ENCODE data around the gene OR13J1.

The OR13J1 gene

DNA sequence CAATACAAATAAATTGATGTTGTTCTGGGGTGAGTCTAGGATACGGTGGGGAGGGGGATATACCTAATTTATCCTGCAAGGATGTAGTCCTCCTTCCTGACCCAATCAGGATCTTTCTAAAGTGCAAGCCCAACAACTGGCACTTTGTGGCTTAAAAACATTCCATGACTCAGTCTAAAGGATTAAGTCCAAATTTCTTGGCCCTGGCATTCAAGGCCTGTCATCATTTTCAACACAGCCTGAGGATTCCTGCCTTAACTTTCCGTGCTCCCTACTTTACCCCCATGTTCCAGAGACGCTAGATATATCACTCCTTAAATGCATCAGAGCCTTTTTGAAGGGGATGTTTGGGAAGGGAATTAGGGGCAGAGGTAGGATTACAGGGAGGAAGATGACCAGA, 42.7 kb downstream of the OR13J1 start:
- FAIRE-seq (no peak), DNase-seq (ENCODE audit: insufficient read length) (no peak)
- no peak for TF ChIP-seq POLR2A (IDR thresholded peaks at IDR 0.05; ENCODE audit: low read depth, low read length)
- no peak for TF ChIP-seq POLR2AphosphoS5 (IDR thresholded peaks at IDR 0.05; ENCODE audit: low read depth, low read length)
- TF ChIP-seq TAF1 (IDR thresholded peaks at IDR 0.05; ENCODE audit: borderline replicate concordance, low read depth, low read length): no peak

- peak; percentile 85 for FAIRE-seq
- DNase-seq (ENCODE audit: insufficient read length): no peak
- TF ChIP-seq POLR2A (IDR thresholded peaks at IDR 0.05; ENCODE audit: low read depth, low read length): no peak
- no peak for TF ChIP-seq TAF1 (IDR thresholded peaks at IDR 0.05; ENCODE audit: borderline replicate concordance, low read depth, low read length)
- TF ChIP-seq POLR2AphosphoS5 (IDR thresholded peaks at IDR 0.05; ENCODE audit: low read depth, low read length): no peak
Measured at GRCh38 chr9:35826071-35826701, 44.0 kb downstream of the OR13J1 start.

GRCh38 chr9:35822926-35823325, 47.3 kb downstream of the OR13J1 start:
- no peak for FAIRE-seq
- TF ChIP-seq TAF1 (IDR thresholded peaks at IDR 0.05; ENCODE audit: borderline replicate concordance, low read depth, low read length): no peak
- TF ChIP-seq POLR2A (IDR thresholded peaks at IDR 0.05; ENCODE audit: low read depth, low read length): no peak
- TF ChIP-seq POLR2AphosphoS5 (IDR thresholded peaks at IDR 0.05; ENCODE audit: low read depth, low read length): no peak
- DNase-seq (ENCODE audit: insufficient read length): no peak

- DNase-seq (ENCODE audit: insufficient read length): no peak
- TF ChIP-seq POLR2A (IDR thresholded peaks at IDR 0.05; ENCODE audit: low read depth, low read length) (no peak), POLR2AphosphoS5 (IDR thresholded peaks at IDR 0.05; ENCODE audit: low read depth, low read length) (no peak), TAF1 (IDR thresholded peaks at IDR 0.05; ENCODE audit: borderline replicate concordance, low read depth, low read length) (no peak)
- no peak for FAIRE-seq
Measured at GRCh38 chr9:35820076-35820475, 50.1 kb downstream of the OR13J1 start.
